GM19452 (cell line): ENCODE results near the gene C19orf53.
"Not testable (repeated sequence)": the region's sequence is repeated elsewhere in the genome, so short reads cannot be mapped to it uniquely, and the experiment has no call there.

Experiments used
- ATAC-seq: cut with Tn5 transposase; IDR thresholded peaks from one replicate; pipeline ENCODE4 v1.9.1; 2021; ENCODE audit not compliant: unreplicated experiment

The C19orf53 gene

GRCh38 chr19:13763265-13763664, 11.0 kb upstream of the C19orf53 start:
- no peak for ATAC-seq

GRCh38 chr19:13764101-13764807, 10.0 kb upstream of the C19orf53 start, which contains the start of gene MRI1:
TSS of gene MRI1 (plus strand) at chr19:13764522. CDS start at chr19:13764589, 67 bp downstream.
- ATAC-seq = no peak

GRCh38 chr19:13764821-13765394, 9.3 kb upstream of the C19orf53 start:
- no peak for ATAC-seq

- ATAC-seq = no peak
Measured at GRCh38 chr19:13765395-13766094, 8.7 kb upstream of the C19orf53 start.

- no peak for ATAC-seq
Measured at GRCh38 chr19:13766095-13766481, 8.2 kb upstream of the C19orf53 start.

GRCh38 chr19:13768510-13768909, 5.7 kb upstream of the C19orf53 start:
- ATAC-seq = no peak

GRCh38 chr19:13770013-13770635, 4.1 kb upstream of the C19orf53 start:
- no peak for ATAC-seq

GRCh38 chr19:13778398-13778797, 4.1 kb downstream of the C19orf53 start:
- no peak for ATAC-seq

GRCh38 chr19:13778847-13779246, 4.6 kb downstream of the C19orf53 start:
- ATAC-seq = no peak

GRCh38 chr19:13779794-13780193, 5.5 kb downstream of the C19orf53 start:
- ATAC-seq = not testable (repeated sequence)

GRCh38 chr19:13781547-13781946, 7.3 kb downstream of the C19orf53 start:
- no peak for ATAC-seq

GRCh38 chr19:13782537-13782936, 8.3 kb downstream of the C19orf53 start:
- ATAC-seq = no peak

GRCh38 chr19:13783565-13784500, 9.6 kb downstream of the C19orf53 start:
- ATAC-seq = no peak

- ATAC-seq = no peak
Measured at GRCh38 chr19:13784731-13785452, 10.6 kb downstream of the C19orf53 start.

- ATAC-seq = no peak
Measured at GRCh38 chr19:13788991-13789390, 14.7 kb downstream of the C19orf53 start.

- no peak for ATAC-seq
Measured at GRCh38 chr19:13790354-13790753, 16.1 kb downstream of the C19orf53 start.

GRCh38 chr19:13793317-13793716, 19.1 kb downstream of the C19orf53 start:
- ATAC-seq = not testable (repeated sequence)

GRCh38 chr19:13794398-13794756, 20.1 kb downstream of the C19orf53 start:
- ATAC-seq = no peak

- ATAC-seq = peak; percentile 92
Measured at GRCh38 chr19:13794757-13795589, 20.7 kb downstream of the C19orf53 start, which contains the start of gene ZSWIM4. TSS of gene ZSWIM4 (plus strand) at chr19:13795443. CDS start at chr19:13795649, 206 bp downstream.
